ENCODE data around the gene MEST. TPM values are rescaled to one million over a fixed set of nuclear protein-coding genes. Genes with fewer than 3 reads are reported as not detected.

MEST gene
- total and polyA plus RNA-seq, 2 of the 13 experiments (the other 11 are each of a cell fraction or from before 2014, with no cell fraction given), result 49.5 to 54.6 TPM

DNA sequence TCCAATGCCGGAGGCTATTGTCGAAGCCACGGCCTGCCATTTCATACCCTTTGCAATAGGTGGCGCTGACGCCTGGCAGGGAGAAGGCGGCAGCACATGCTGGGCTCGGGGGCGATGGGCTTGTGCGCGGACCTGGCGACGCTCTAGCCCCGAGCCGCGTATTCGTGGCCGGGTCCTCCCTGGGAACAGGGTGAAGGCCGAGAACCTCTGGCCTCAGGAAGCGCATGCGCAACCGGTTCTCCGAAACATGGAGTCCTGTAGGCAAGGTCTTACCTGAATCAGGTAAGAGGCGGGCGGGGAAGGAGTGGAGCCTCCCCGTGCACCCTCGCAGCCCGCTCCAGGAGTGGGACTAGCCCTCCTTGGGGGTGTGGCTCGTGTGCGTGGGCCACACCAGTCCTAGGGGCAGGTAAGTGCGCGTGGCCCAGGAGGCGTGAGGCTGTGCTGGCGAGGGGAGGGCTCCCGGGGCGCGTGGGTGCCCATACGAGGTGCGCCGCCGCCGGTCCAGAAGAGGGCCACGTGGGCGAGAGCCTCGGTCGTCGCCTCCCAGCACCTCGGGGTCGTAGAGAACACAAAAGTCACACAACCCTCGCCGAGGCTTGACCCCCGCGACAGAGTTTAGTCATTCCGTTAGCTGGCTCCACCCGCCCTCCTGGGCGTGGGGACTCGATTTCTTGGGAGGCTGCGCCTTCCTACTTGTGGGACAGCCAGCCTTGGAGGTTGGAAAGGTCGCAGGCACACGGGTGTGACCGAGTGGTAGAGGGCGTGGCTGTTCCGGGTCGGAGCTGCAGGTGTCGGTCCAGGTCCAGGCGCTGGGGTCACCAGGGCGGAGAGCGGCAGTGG lies 5.6 kb upstream of the MEST start (continued):
- TF ChIP-seq, protein P1, sequence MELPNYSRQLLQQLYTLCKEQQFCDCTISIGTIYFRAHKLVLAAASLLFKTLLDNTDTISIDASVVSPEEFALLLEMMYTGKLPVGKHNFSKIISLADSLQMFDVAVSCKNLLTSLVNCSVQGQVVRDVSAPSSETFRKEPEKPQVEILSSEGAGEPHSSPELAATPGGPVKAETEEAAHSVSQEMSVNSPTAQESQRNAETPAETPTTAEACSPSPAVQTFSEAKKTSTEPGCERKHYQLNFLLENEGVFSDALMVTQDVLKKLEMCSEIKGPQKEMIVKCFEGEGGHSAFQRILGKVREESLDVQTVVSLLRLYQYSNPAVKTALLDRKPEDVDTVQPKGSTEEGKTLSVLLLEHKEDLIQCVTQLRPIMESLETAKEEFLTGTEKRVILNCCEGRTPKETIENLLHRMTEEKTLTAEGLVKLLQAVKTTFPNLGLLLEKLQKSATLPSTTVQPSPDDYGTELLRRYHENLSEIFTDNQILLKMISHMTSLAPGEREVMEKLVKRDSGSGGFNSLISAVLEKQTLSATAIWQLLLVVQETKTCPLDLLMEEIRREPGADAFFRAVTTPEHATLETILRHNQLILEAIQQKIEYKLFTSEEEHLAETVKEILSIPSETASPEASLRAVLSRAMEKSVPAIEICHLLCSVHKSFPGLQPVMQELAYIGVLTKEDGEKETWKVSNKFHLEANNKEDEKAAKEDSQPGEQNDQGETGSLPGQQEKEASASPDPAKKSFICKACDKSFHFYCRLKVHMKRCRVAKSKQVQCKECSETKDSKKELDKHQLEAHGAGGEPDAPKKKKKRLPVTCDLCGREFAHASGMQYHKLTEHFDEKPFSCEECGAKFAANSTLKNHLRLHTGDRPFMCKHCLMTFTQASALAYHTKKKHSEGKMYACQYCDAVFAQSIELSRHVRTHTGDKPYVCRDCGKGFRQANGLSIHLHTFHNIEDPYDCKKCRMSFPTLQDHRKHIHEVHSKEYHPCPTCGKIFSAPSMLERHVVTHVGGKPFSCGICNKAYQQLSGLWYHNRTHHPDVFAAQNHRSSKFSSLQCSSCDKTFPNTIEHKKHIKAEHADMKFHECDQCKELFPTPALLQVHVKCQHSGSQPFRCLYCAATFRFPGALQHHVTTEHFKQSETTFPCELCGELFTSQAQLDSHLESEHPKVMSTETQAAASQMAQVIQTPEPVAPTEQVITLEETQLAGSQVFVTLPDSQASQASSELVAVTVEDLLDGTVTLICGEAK (IDR thresholded peaks at IDR 0.05), result no peak
- TF ChIP-seq, protein P1 (CRISPR knock-in tag; IDR thresholded peaks at IDR 0.05), result peak; percentile 76
- TF ChIP-seq, protein P2, sequence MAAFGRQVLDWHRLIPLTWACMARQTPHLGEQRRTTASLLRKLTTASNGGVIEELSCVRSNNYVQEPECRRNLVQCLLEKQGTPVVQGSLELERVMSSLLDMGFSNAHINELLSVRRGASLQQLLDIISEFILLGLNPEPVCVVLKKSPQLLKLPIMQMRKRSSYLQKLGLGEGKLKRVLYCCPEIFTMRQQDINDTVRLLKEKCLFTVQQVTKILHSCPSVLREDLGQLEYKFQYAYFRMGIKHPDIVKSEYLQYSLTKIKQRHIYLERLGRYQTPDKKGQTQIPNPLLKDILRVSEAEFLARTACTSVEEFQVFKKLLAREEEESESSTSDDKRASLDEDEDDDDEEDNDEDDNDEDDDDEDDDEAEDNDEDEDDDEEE (CRISPR knock-in tag; IDR thresholded peaks at IDR 0.05), result peak; percentile 69; the same call in 1 of the 2 replicates
- no peak for TF ChIP-seq TCF12 (IDR thresholded peaks at IDR 0.05)
- no peak for TF ChIP-seq TCF12 (CRISPR knock-in tag; IDR thresholded peaks at IDR 0.05)
- TF ChIP-seq RCOR2 (CRISPR knock-in tag; IDR thresholded peaks at IDR 0.05), result no peak
- TF ChIP-seq, protein P3, sequence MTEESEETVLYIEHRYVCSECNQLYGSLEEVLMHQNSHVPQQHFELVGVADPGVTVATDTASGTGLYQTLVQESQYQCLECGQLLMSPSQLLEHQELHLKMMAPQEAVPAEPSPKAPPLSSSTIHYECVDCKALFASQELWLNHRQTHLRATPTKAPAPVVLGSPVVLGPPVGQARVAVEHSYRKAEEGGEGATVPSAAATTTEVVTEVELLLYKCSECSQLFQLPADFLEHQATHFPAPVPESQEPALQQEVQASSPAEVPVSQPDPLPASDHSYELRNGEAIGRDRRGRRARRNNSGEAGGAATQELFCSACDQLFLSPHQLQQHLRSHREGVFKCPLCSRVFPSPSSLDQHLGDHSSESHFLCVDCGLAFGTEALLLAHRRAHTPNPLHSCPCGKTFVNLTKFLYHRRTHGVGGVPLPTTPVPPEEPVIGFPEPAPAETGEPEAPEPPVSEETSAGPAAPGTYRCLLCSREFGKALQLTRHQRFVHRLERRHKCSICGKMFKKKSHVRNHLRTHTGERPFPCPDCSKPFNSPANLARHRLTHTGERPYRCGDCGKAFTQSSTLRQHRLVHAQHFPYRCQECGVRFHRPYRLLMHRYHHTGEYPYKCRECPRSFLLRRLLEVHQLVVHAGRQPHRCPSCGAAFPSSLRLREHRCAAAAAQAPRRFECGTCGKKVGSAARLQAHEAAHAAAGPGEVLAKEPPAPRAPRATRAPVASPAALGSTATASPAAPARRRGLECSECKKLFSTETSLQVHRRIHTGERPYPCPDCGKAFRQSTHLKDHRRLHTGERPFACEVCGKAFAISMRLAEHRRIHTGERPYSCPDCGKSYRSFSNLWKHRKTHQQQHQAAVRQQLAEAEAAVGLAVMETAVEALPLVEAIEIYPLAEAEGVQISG (CRISPR knock-in tag; IDR thresholded peaks at IDR 0.05), result peak; percentile 100
- peak; percentile 26; the same call in 1 of the 2 replicates for TF ChIP-seq CREM (IDR thresholded peaks at IDR 0.05)
- TF ChIP-seq CREM (CRISPR knock-in tag; IDR thresholded peaks at IDR 0.05), result no peak
- TF ChIP-seq MIER3 (CRISPR knock-in tag; IDR thresholded peaks at IDR 0.05; ENCODE audit: borderline replicate concordance), result 0 out of 2 replicates have a peak, but pooled peaks have one; percentile 39
- TF ChIP-seq, protein P4, sequence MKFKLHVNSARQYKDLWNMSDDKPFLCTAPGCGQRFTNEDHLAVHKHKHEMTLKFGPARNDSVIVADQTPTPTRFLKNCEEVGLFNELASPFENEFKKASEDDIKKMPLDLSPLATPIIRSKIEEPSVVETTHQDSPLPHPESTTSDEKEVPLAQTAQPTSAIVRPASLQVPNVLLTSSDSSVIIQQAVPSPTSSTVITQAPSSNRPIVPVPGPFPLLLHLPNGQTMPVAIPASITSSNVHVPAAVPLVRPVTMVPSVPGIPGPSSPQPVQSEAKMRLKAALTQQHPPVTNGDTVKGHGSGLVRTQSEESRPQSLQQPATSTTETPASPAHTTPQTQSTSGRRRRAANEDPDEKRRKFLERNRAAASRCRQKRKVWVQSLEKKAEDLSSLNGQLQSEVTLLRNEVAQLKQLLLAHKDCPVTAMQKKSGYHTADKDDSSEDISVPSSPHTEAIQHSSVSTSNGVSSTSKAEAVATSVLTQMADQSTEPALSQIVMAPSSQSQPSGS (CRISPR knock-in tag; IDR thresholded peaks at IDR 0.05), result peak; percentile 78; the same call in 1 of the 2 replicates
- TF ChIP-seq, protein P5, sequence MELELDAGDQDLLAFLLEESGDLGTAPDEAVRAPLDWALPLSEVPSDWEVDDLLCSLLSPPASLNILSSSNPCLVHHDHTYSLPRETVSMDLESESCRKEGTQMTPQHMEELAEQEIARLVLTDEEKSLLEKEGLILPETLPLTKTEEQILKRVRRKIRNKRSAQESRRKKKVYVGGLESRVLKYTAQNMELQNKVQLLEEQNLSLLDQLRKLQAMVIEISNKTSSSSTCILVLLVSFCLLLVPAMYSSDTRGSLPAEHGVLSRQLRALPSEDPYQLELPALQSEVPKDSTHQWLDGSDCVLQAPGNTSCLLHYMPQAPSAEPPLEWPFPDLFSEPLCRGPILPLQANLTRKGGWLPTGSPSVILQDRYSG (CRISPR knock-in tag; IDR thresholded peaks at IDR 0.05), result no peak; the same call in 1 of the 2 replicates
- no peak for TF ChIP-seq ZNF577 (CRISPR knock-in tag; IDR thresholded peaks at IDR 0.05; ENCODE audit: borderline replicate concordance, low read depth)
